Measurements from ENCODE around the gene DHRS2. TPM values are rescaled to one million over a fixed set of nuclear protein-coding genes. Genes with fewer than 3 reads are reported as not detected.
"Not testable (repeated sequence)": the region's sequence is repeated elsewhere in the genome, so short reads cannot be mapped to it uniquely, and the experiment has no call there.

DHRS2 gene
- total RNA-seq, 1 donor = not detected

DNA sequence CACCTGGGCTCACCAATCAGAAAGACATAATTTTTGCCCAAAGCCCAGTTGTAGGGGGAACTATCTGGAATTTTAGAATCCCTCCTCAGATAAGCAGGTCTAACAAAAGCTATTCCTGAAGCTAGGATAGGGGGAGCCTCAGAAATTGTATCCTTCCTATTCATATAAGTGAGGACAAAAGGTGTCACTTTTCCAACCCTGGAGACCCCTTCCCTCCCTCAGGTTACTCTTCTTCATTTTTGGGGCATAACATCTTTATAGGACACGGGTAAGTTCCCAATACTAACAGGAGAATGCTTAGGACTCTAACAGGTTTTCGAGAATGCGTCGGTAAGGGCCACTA lies 1.1 kb downstream of the DHRS2 start:
- H3K4me3 ChIP-seq (ENCODE audit: low read length); H3K27me3 ChIP-seq (ENCODE audit: insufficient read depth, low read length); H3K9me3 ChIP-seq (ENCODE audit: low read depth, low read length); H3K4me1 ChIP-seq (ENCODE audit: insufficient read depth, low read length): not testable (repeated sequence)

DNA sequence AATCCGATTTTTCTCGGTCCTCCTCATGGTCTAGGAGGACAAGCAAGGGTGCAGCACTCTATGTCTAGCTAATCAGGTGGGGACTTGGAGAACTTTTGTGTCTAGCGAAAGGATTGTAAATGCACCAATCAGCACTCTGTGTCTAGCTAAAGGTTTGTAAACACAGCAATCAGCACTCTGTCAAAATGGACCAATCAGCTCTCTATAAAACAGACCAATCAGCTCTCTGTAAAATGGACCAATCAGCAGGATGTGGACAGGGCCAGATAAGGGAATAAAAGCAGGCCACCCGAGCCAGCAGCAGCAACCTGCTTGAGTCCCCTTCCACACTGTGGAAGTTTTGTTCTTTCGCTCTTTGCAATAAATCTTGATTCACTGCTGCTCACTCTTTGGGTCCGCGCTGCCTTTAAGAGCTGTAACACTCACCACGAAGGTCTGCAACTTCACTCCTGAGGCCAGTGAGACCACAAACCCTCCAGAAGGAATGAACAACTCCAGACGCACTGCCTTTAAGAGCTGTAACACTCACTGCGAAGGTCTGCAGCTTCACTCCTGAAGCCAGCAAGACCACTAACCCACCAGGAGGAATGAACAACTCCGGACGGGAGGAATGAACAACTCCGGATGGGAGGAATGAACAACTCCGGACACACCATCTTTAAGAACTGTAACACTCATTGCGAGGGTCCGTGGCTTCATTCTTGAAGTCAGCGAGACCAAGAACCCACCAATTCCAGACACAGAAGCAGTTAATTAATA lies 1.7 kb downstream of the DHRS2 start:
- H3K9me3 ChIP-seq (ENCODE audit: low read depth, low read length); H3K27me3 ChIP-seq (ENCODE audit: insufficient read depth, low read length); H3K4me1 ChIP-seq (ENCODE audit: insufficient read depth, low read length); H3K4me3 ChIP-seq (ENCODE audit: low read length): not testable (repeated sequence)

DNA sequence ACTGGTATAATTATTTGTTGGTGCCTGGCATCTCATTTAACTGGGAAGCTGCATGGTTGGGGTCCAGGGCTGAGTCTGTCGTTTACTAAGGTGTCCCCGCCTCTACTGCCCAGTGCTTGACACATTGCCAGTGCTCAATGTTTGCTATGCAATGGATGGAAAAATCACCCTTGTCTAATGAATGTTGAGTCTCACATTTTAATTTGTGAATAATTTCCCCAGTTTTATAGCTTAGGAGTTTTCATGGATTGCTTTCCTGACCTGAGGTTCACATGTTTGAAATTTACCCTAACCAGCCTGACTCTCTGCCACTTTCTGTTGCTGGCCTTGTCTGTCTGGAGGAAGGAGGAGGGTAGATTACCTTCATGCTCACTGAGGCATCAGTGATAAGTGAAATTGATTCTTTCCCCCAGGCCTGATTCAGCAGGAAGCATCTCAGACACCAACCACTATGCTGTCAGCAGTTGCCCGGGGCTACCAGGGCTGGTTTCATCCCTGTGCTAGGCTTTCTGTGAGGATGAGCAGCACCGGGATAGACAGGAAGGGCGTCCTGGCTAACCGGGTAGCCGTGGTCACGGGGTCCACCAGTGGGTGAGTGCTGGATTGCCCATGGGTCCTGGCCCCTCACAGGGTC lies 2.4 kb downstream of the DHRS2 start:
- no peak overlapping the region for H3K4me3 ChIP-seq (ENCODE audit: low read length)
- no peaks in the 10 kb centered on the region for H3K27me3 ChIP-seq (ENCODE audit: insufficient read depth, low read length)
- H3K4me1 ChIP-seq (ENCODE audit: insufficient read depth, low read length) = no peaks in the 10 kb centered on the region
- H3K9me3 ChIP-seq (ENCODE audit: low read depth, low read length) = no peaks in the 10 kb centered on the region

DNA sequence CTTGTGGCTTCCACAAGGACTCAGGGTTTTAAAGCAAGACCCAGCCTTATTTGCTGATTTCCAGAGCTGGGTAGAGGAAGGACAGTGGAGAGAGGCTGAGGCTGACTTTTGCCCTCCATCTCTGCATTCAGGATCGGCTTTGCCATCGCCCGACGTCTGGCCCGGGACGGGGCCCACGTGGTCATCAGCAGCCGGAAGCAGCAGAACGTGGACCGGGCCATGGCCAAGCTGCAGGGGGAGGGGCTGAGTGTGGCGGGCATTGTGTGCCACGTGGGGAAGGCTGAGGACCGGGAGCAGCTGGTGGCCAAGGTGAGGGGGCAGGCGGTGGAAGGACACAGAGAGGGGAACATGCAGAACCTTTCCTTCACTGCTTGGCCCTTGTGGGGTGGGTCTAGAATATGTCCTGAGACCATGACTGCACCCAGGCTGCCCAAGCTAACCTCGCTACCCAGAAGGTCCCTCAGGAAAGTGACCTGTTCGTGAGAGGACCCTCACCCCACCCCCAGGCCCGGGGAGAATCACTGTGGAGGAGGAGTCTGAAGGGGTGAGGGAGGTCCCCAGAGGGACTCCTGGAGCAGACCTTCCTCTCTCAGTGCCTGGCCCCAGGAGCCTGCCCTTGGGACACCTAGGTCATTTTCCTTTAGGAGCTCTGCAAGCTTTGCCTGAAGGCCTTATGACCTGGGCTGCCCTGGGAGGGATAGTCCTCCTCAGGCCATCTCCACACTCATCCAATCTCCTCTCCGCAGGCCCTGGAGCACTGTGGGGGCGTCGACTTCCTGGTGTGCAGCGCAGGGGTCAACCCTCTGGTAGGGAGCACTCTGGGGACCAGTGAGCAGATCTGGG lies 3.1 kb downstream of the DHRS2 start:
- H3K4me3 ChIP-seq (ENCODE audit: low read length) = no peak overlapping the region
- H3K27me3 ChIP-seq (ENCODE audit: insufficient read depth, low read length) = no peaks in the 10 kb centered on the region
- H3K9me3 ChIP-seq (ENCODE audit: low read depth, low read length) = no peaks in the 10 kb centered on the region
- no peaks in the 10 kb centered on the region for H3K4me1 ChIP-seq (ENCODE audit: insufficient read depth, low read length)

DNA sequence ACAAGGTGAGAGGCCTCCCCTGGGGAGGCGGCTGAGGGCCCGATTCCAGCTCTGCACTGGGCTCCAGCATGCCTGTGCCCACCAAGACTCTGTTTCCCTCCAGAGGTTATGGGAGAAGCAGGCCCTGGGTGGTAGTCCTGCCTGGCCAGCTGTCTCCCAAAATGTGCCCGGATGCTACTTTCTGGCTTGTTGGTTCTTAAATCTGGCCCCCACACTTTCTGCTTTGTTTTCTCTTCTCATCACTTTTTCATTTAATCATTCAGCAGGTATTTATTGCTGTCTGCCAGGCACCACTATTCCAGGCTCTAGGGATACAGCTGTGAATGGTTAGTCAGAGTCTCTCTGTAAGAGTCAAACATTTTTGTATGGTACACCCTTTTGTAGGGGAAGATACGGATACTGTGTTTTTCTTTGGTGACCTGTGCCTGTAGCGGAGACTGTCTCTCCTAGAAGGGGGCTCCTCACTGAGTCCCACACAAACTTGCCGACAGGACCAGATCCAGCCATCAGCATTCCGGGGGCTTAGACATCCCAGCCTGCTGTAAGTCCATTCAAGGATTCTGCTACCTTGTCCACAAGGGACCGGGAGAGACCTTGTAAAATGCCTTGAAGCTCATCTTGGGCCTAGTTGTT lies 3.8 kb downstream of the DHRS2 start:
- Histone ChIP-seq H3K9me3 (ENCODE audit: low read depth, low read length) (no peaks in the 10 kb centered on the region), H3K4me3 (ENCODE audit: low read length) (no peak overlapping the region), H3K4me1 (ENCODE audit: insufficient read depth, low read length) (no peaks in the 10 kb centered on the region), H3K27me3 (ENCODE audit: insufficient read depth, low read length) (no peaks in the 10 kb centered on the region)

DNA sequence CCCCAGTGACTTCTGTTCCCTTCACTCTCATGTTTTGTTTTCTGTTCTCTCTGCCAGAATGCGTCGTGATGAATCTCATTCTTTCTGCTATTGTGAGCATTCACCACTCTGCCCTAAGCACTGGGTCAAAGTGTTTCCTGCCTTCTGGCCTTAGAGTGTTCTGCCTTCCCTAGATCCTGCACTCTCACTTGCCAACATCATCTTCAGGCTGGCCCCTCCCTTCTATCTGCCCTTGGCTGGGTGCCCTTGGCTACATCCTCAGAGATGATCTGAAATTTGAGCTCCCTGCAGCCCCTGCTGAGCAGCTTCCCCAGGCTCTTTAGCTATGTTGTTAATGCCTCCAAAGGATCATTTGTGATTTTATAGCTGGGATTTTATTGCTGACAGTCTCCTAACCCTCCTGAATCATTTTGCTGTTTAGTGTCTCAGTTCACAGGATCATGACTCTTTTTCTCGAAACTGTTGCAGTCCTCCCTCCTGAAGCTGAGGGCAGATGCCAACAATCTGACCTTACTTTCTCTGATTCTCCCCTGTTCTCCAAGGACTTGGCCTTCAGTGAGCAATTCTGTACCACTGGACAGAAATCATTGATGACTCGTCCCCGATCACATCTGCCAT lies 4.5 kb downstream of the DHRS2 start:
- Histone ChIP-seq H3K27me3 (ENCODE audit: insufficient read depth, low read length) (no peaks in the 10 kb centered on the region), H3K4me1 (ENCODE audit: insufficient read depth, low read length) (no peaks in the 10 kb centered on the region), H3K4me3 (ENCODE audit: low read length) (no peak overlapping the region), H3K9me3 (ENCODE audit: low read depth, low read length) (no peaks in the 10 kb centered on the region)

GRCh38 chr14:23641180-23641914 lies 5.2 kb downstream of the DHRS2 start:
- H3K9me3 ChIP-seq (ENCODE audit: low read depth, low read length) = no peaks in the 10 kb centered on the region
- H3K4me3 ChIP-seq (ENCODE audit: low read length) = no peak overlapping the region
- H3K4me1 ChIP-seq (ENCODE audit: insufficient read depth, low read length) = no peaks in the 10 kb centered on the region
- no peaks in the 10 kb centered on the region for H3K27me3 ChIP-seq (ENCODE audit: insufficient read depth, low read length)

- Histone ChIP-seq H3K4me3 (ENCODE audit: low read length) (no peak overlapping the region), H3K27me3 (ENCODE audit: insufficient read depth, low read length) (no peaks in the 10 kb centered on the region), H3K9me3 (ENCODE audit: low read depth, low read length) (no peaks in the 10 kb centered on the region), H3K4me1 (ENCODE audit: insufficient read depth, low read length) (no peaks in the 10 kb centered on the region)
These were observed 5.9 kb downstream of the DHRS2 start for GRCh38 chr14:23641915-23642588.

GRCh38 chr14:23643533-23644194 lies 7.5 kb downstream of the DHRS2 start:
- H3K27me3 ChIP-seq (ENCODE audit: insufficient read depth, low read length) = no peaks in the 10 kb centered on the region
- no peak overlapping the region for H3K4me3 ChIP-seq (ENCODE audit: low read length)
- no peaks in the 10 kb centered on the region for H3K4me1 ChIP-seq (ENCODE audit: insufficient read depth, low read length)
- H3K9me3 ChIP-seq (ENCODE audit: low read depth, low read length) = no peaks in the 10 kb centered on the region

DNA sequence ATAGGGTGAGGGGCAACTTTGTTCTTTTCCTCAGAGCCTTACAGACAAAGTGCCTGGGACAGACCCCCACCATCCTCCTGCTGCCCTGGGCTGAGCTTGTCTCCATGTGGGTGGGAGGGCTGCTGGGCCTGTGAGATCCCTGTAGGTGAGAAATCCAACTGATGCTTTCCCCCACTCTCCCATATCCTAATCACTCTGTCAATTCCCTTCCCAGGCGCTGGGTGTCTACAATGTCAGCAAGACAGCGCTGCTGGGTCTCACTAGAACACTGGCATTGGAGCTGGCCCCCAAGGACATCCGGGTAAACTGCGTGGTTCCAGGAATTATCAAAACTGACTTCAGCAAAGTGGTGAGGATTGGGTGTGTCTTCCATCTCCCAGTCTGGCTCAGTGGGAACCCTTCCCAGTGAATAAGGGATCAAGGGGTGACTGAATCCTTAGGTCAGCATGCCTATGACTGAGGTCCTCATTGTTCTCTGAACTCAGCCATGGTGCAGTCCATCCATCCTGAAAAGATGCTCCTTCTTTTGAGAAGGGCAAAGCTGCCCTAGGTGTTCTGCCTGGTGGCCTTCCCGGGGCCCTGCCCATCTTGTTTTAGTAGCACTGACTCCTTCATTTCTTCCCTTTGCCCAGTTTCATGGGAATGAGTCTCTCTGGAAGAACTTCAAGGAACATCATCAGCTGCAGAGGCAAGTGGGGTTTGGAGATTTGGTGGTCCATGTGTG lies 8.2 kb downstream of the DHRS2 start:
- no peaks in the 10 kb centered on the region for H3K9me3 ChIP-seq (ENCODE audit: low read depth, low read length)
- H3K4me3 ChIP-seq (ENCODE audit: low read length) = no peak overlapping the region
- H3K27me3 ChIP-seq (ENCODE audit: insufficient read depth, low read length) = no peaks in the 10 kb centered on the region
- no peaks in the 10 kb centered on the region for H3K4me1 ChIP-seq (ENCODE audit: insufficient read depth, low read length)

GRCh38 chr14:23644919-23645336 lies 8.8 kb downstream of the DHRS2 start:
- Histone ChIP-seq H3K9me3 (ENCODE audit: low read depth, low read length) (no peaks in the 10 kb centered on the region), H3K4me3 (ENCODE audit: low read length) (no peak overlapping the region), H3K4me1 (ENCODE audit: insufficient read depth, low read length) (no peaks in the 10 kb centered on the region), H3K27me3 (ENCODE audit: insufficient read depth, low read length) (no peaks in the 10 kb centered on the region)

GRCh38 chr14:23645504-23645811 lies 9.3 kb downstream of the DHRS2 start:
- Histone ChIP-seq H3K4me1 (ENCODE audit: insufficient read depth, low read length) (no peaks in the 10 kb centered on the region), H3K4me3 (ENCODE audit: low read length) (no peak overlapping the region), H3K9me3 (ENCODE audit: low read depth, low read length) (no peaks in the 10 kb centered on the region), H3K27me3 (ENCODE audit: insufficient read depth, low read length) (no peaks in the 10 kb centered on the region)
